Mammary epithelial cell (primary cell): Measurements from ENCODE around the gene MOB3B.

ENCODE experiments used
- CTCF ChIP-seq, 2 donors: IDR thresholded peaks in 1 of 2; conservative IDR thresholded peaks in 1 of 2; 2 replicates each; pipeline ENCODE4 v1.5.1; 2011 to 2012; ENCODE audit warnings: inconsistent platforms in 2 of 2, low read length in 2 of 2, mild to moderate bottlenecking in 2 of 2, control low read depth in 1 of 2, low read depth in 1 of 2; ENCODE audit not compliant: insufficient read depth in 1 of 2; ENCODE audit errors: extremely low read depth in 1 of 2
- EZH2 ChIP-seq: IDR thresholded peaks from 2 replicates; pipeline ENCODE4 v1.6.1; 2012; ENCODE audit warnings: low read length, inconsistent platforms, borderline replicate concordance

- TF ChIP-seq CTCF (conservative IDR thresholded peaks at IDR 0.05 in 1 of 2, IDR thresholded peaks at IDR 0.05 in 1 of 2; ENCODE audit: extremely low read depth in 1 of 2, insufficient read depth in 1 of 2, low read depth in 1 of 2, low read length in 2 of 2) (no peak), EZH2 (no peak)
Measured at GRCh38 chr9:27504259-27504658, 25.4 kb downstream of the MOB3B start.
